GM12878 (cell line): Measurements from ENCODE around the gene BCO1. TPM values are rescaled to one million over a fixed set of nuclear protein-coding genes. Genes with fewer than 3 reads are reported as not detected.

Experiments
- ATAC-seq: fragments of 200-7000 bp; cut with Tn5 transposase; 3 replicates; pipeline ENCODE4 v1.9.1; 2020; ENCODE audit warnings: mild to moderate bottlenecking, moderate library complexity
- BruUV-seq: library from RNA; stranded (reverse); fragments of 400-500 nt; replicated peaks from 2 replicates; lab custom pipeline; 2021; lab: Mats Ljungman, UMichigan
- CTCF ChIA-PET: fragments of 300-600 bp; sonication (Branson Sonifier 250); formaldehyde crosslinking; extraction: SDS; loops from one replicate; lab custom pipeline; 2021; ENCODE audit warnings: inconsistent platforms; lab: Yijun Ruan, JAX
- POLR2A ChIA-PET: fragments of 350-600 bp; formaldehyde crosslinking; extraction: SDS; loops from one replicate; lab custom pipeline; 2021; ENCODE audit warnings: inconsistent platforms; lab: Charles Lee
- RAD21 ChIA-PET: fragments of 300-600 bp; sonication (Branson Sonifier 250); formaldehyde crosslinking; loops from one replicate; lab custom pipeline; 2023; ENCODE audit warnings: antibody characterized with exemption; ENCODE audit not compliant: unreplicated experiment; lab: Charles Lee
- SMC1A ChIA-PET: fragments of 300-600 bp; sonication (Branson Sonifier 250); formaldehyde crosslinking; loops from one replicate; lab custom pipeline; 2023; ENCODE audit not compliant: unreplicated experiment, uncharacterized antibody; lab: Charles Lee
- DNase-seq: peaks from one replicate; pipeline ENCODE4 v3.0.0-alpha.2; 2011; ENCODE audit warnings: low read depth, low spot score
- FAIRE-seq: peaks from 3 replicates; lab custom pipeline; 2011; peaks lifted over from hg19 to GRCh38; lab: Jason Lieb, UNC
- H2AFZ ChIP-seq: 2 replicates; pipeline ENCODE4 v1.6.0; 2011; ENCODE audit warnings: low read depth, low read length, control low read depth; ENCODE audit not compliant: control insufficient read depth
- H3K27ac ChIP-seq: 2 replicates; pipeline ENCODE4 v1.5.1; 2011; ENCODE audit warnings: control low read depth; ENCODE audit not compliant: control insufficient read depth, insufficient read depth
- H3K27me3 ChIP-seq, 2 experiments: replicated peaks in 1 of 2; 2 replicates each; pipeline versions ENCODE4 v1.6.0 to v1.6.1; 2011; ENCODE audit warnings: low read length in 1 of 2; ENCODE audit not compliant: control insufficient read depth in 2 of 2, insufficient read depth in 2 of 2
- H3K36me3 ChIP-seq, 2 experiments: 2 replicates each; pipeline ENCODE4 v1.5.1; 2011; ENCODE audit warnings: low read length in 1 of 2; ENCODE audit not compliant: control insufficient read depth in 2 of 2, insufficient read depth in 2 of 2
- H3K4me1 ChIP-seq: 2 replicates; pipeline ENCODE4 v1.6.1; 2011; ENCODE audit warnings: mild to moderate bottlenecking, low read length, moderate library complexity, mixed read lengths; ENCODE audit not compliant: control insufficient read depth, insufficient read depth
- H3K4me2 ChIP-seq: 2 replicates; pipeline ENCODE4 v1.6.0; 2011; ENCODE audit warnings: control low read depth; ENCODE audit not compliant: control insufficient read depth, insufficient read depth
- H3K4me3 ChIP-seq: fragments of 200-600 bp; sonication (generic); 2 replicates; pipeline ENCODE4 v1.5.1; 2016
- H3K79me2 ChIP-seq: 2 replicates; pipeline ENCODE4 v1.6.0; 2011; ENCODE audit warnings: low read length; ENCODE audit not compliant: control insufficient read depth, insufficient read depth
- H3K9ac ChIP-seq: 2 replicates; pipeline ENCODE4 v1.8.0; 2011; ENCODE audit warnings: low read length, control low read depth, mixed read lengths; ENCODE audit not compliant: control insufficient read depth, insufficient read depth
- H3K9me3 ChIP-seq: replicated peaks from 3 replicates; pipeline ENCODE4 v1.5.1; 2011; ENCODE audit warnings: mild to moderate bottlenecking, low read length; ENCODE audit not compliant: control insufficient read depth, insufficient read depth
- H4K20me1 ChIP-seq: 2 replicates; pipeline ENCODE4 v1.6.0; 2011; ENCODE audit not compliant: control insufficient read depth, insufficient read depth
- HSF1 ChIP-seq: fragments of 150-350 bp; IDR thresholded peaks from 2 replicates; pipeline ENCODE4 v1.6.1; 2014; ENCODE audit warnings: mild to moderate bottlenecking, low read depth, low read length
- IRF3 ChIP-seq: fragments of 450-650 bp; IDR thresholded peaks from 2 replicates; pipeline ENCODE4 v1.6.1; 2014; ENCODE audit warnings: mild to moderate bottlenecking
- MAX ChIP-seq: IDR thresholded peaks from 2 replicates; pipeline ENCODE4 v1.6.1; 2012; ENCODE audit warnings: low read depth, low read length, improper control_type of control experiment
- NFYA ChIP-seq: IDR thresholded peaks from 2 replicates; pipeline ENCODE4 v1.6.1; 2011; ENCODE audit warnings: low read depth, mild to moderate bottlenecking, low read length, improper control_type of control experiment, borderline replicate concordance
- RAD51 ChIP-seq: fragments of 450-650 bp; IDR thresholded peaks from 2 replicates; pipeline ENCODE4 v1.6.1; 2016; ENCODE audit warnings: moderate library complexity, mild to moderate bottlenecking, inconsistent platforms
- WGBS: methylation state at CpG from one replicate; pipeline ENCODE4 v1.1.6; 2016; ENCODE audit warnings: low lambda C conversion rate; ENCODE audit not compliant: insufficient replicate concordance, insufficient coverage; ENCODE audit errors: missing lambda C conversion rate; 5-methylcytosine and 5-hydroxymethylcytosine counted together
- in situ Hi-C: fragments of 300-500 bp; cut with MboI; formaldehyde crosslinking; loops from 9 replicates; pipeline ENCODE4 v1.14.3; 2018; ENCODE audit warnings: mixed read lengths
- intact Hi-C: fragments of 100-400 bp; cut with micrococcal nuclease; formaldehyde crosslinking; loops from one replicate; pipeline ENCODE4 v1.14.2; 2022; ENCODE audit not compliant: unreplicated experiment
- polyA plus RNA-seq, 11 experiments: library from polyadenylated mRNA; depleted of rRNA in 4 of 11; unstranded in 6 of 11; stranded (reverse) in 5 of 11; fragments of >200 nt; fragmentation: Nextera tagmentation in 4 of 11; fragmentation: Illumina TruSeq in 1 of 11; extraction: Ambion mirVana in 4 of 11; extraction: Trizol in 1 of 11; gene quantifications; 1 replicate in 1 of 11; 2 replicates in 10 of 11; pipeline versions ENCODE4 v1.2.1 to v1.2.3, GENCODE V29; 2011 to 2016; ENCODE audit warnings: inconsistent platforms in 2 of 11, missing spikeins in 2 of 11, low read depth in 1 of 11
- total RNA-seq, 4 experiments: library from RNA; depleted of rRNA in 3 of 4; stranded (reverse); fragments of >200 nt in 3 of 4; fragmentation: Illumina TruSeq in 1 of 4; extraction: Trizol in 1 of 4; gene quantifications; 2 replicates each; pipeline versions ENCODE4 v1.2.1 to v1.2.3, GENCODE V29; 2013 to 2021

Gene BCO1
- total and polyA plus RNA-seq, 10 of the 15 experiments (the other 5 are each of a cell fraction or from before 2014, with no cell fraction given): 0.09 to 0.21 (median 0.14) TPM; not detected in 7

DNA sequence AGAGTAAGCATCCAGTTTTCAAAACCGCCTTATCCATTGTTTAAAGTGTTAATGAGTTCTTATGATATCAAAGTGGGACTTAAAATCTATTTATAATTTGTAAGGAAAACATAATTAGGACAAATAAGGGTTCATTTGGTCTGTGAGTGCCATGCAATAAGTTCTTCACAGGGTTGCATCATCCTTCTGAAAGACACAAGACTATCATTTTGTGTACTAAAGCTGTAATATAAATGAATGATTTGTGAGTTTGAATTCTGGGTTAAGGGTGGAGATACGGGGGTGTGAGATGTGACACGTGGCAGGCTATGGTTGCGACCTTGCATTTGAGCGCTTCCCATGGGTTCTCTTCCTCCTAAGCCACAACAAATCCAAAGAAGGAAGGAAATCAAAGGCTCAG is 83.0 kb downstream of the BCO1 start:
- H3K9me3 ChIP-seq: no peaks in the 10 kb centered on the region
- WGBS: 95% methylated on average over 5 of the region's 5 CpGs
- SMC1A ChIA-PET: interaction anchor here (1.4 kb wide), 1 partner anchor 11 kb away, joined by 4 read pairs; no protein-coding TSS in a partner anchor
- H3K9ac ChIP-seq: no peak overlapping the region
- CTCF ChIA-PET: no interaction called here
- BruUV-seq: no TSS peak
- H3K36me3 ChIP-seq: no peaks in the 10 kb centered on the region
- FAIRE-seq (no peak), ATAC-seq (no peak), DNase-seq (no peak)
- TF ChIP-seq IRF3: no peak
- no peaks in the 10 kb centered on the region for H3K4me1 ChIP-seq
- no peak overlapping the region for H3K4me2 ChIP-seq
- intact Hi-C loops: no loop called here
- no peak overlapping the region for H3K27ac ChIP-seq
- POLR2A ChIA-PET: interaction anchor here (0.5 kb wide), 1 partner anchor 160 kb away, joined by 3 read pairs; no protein-coding TSS in a partner anchor
- in situ Hi-C loops: no loop called here
- RAD21 ChIA-PET: no interaction called here
- H2AFZ ChIP-seq: no peak overlapping the region
- no peaks in the 10 kb centered on the region for H4K20me1 ChIP-seq
- no peaks in the 10 kb centered on the region for H3K27me3 ChIP-seq
- no peak overlapping the region for H3K4me3 ChIP-seq
- H3K79me2 ChIP-seq: peaks cover 1% of the 10 kb centered on the region

- in situ Hi-C loops (no loop called here), intact Hi-C loops (no loop called here)
- no peak overlapping the region for H3K4me3 ChIP-seq
- FAIRE-seq (no peak), DNase-seq (no peak), ATAC-seq (no peak)
- no peaks in the 10 kb centered on the region for H3K27me3 ChIP-seq
- H3K9ac ChIP-seq: no peak overlapping the region
- TF ChIP-seq HSF1 (no peak), MAX (no peak), RAD51 (no peak), NFYA (no peak)
- SMC1A ChIA-PET: no interaction called here
- no peaks in the 10 kb centered on the region for H4K20me1 ChIP-seq
- no peak overlapping the region for H3K27ac ChIP-seq
- no peak overlapping the region for H2AFZ ChIP-seq
- BruUV-seq: no TSS peak
- no peaks in the 10 kb centered on the region for H3K4me1 ChIP-seq
- no peaks in the 10 kb centered on the region; the same call in none of the 2 replicates for H3K79me2 ChIP-seq
- CTCF ChIA-PET: no interaction called here
- RAD21 ChIA-PET: no interaction called here
- 82% methylated on average over 6 of the region's 6 CpGs for WGBS
- no peak overlapping the region for H3K4me2 ChIP-seq
- H3K9me3 ChIP-seq: no peaks in the 10 kb centered on the region
- no peaks in the 10 kb centered on the region for H3K36me3 ChIP-seq
- POLR2A ChIA-PET: interaction anchor here (1.2 kb wide), 1 partner anchor 10 kb away, joined by 5 read pairs; the partner anchor contains the start of gene GAN
These were observed 86.3 kb downstream of the BCO1 start for GRCh38 chr16:81324808-81325207.
